Nephron progenitor cell (in vitro differentiated cells): ENCODE measurements around the gene THOP1.

Experiments used
- DNase-seq: peaks from one replicate; pipeline ENCODE4 v3.0.0; 2021
- H3K27ac Mint-ChIP-seq: 2 replicates; pipeline ENCODE4 v1.8.0; 2021; ENCODE audit warnings: mild to moderate bottlenecking, moderate library complexity, mixed read lengths
- H3K27me3 Mint-ChIP-seq: 2 replicates; pipeline ENCODE4 v1.8.0; 2021; ENCODE audit warnings: mild to moderate bottlenecking, low read depth, mixed read lengths; ENCODE audit not compliant: poor library complexity
- H3K36me3 Mint-ChIP-seq: 2 replicates; pipeline ENCODE4 v1.8.0; 2021; ENCODE audit warnings: low read depth, mixed read lengths
- H3K4me1 Mint-ChIP-seq: 2 replicates; pipeline ENCODE4 v1.8.0; 2021; ENCODE audit warnings: mixed read lengths
- H3K4me3 Mint-ChIP-seq: 2 replicates; pipeline ENCODE4 v1.8.0; 2021; ENCODE audit warnings: mild to moderate bottlenecking, moderate library complexity, mixed read lengths
- H3K9me3 Mint-ChIP-seq: 2 replicates; pipeline ENCODE4 v1.8.0; 2021; ENCODE audit warnings: mild to moderate bottlenecking, moderate library complexity, mixed read lengths
- TF ChIP-seq, protein P1 (sequence below): fragments of 200-600 bp; sonication (generic); IDR thresholded peaks from 2 replicates; pipeline ENCODE4 v1.5.0; 2021; ENCODE audit warnings: antibody characterized with exemption

Gene THOP1

DNA sequence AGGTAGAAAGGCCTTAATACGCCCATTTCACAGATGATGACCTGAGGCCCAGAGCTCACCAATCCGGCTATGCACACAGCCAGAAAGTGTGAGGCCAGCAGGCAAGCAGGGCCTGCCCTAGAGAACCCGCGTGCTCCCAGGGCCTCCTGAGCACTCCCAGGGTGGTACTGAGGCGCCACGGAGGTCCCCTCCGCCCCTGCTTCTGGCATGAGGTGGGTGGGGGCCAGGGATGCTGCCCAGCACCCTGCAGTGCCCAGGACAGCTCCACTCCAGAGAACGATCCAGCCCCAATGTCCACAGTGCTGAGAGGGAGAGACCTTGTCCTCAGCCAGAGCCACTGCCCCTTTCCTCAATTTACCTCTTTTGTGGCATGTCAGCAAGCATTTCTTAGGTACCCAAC is 16.1 kb upstream of the THOP1 start:
- H3K27me3 Mint-ChIP-seq: no peaks in the 10 kb centered on the region
- H3K4me3 Mint-ChIP-seq: no peak overlapping the region
- no peak overlapping the region for H3K27ac Mint-ChIP-seq
- H3K4me1 Mint-ChIP-seq: no peaks in the 10 kb centered on the region
- TF ChIP-seq, protein P1, sequence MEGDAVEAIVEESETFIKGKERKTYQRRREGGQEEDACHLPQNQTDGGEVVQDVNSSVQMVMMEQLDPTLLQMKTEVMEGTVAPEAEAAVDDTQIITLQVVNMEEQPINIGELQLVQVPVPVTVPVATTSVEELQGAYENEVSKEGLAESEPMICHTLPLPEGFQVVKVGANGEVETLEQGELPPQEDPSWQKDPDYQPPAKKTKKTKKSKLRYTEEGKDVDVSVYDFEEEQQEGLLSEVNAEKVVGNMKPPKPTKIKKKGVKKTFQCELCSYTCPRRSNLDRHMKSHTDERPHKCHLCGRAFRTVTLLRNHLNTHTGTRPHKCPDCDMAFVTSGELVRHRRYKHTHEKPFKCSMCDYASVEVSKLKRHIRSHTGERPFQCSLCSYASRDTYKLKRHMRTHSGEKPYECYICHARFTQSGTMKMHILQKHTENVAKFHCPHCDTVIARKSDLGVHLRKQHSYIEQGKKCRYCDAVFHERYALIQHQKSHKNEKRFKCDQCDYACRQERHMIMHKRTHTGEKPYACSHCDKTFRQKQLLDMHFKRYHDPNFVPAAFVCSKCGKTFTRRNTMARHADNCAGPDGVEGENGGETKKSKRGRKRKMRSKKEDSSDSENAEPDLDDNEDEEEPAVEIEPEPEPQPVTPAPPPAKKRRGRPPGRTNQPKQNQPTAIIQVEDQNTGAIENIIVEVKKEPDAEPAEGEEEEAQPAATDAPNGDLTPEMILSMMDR: no peak
- no peaks in the 10 kb centered on the region for H3K9me3 Mint-ChIP-seq
- peaks cover 9% of the 10 kb centered on the region for H3K36me3 Mint-ChIP-seq
- no peak for DNase-seq

DNA sequence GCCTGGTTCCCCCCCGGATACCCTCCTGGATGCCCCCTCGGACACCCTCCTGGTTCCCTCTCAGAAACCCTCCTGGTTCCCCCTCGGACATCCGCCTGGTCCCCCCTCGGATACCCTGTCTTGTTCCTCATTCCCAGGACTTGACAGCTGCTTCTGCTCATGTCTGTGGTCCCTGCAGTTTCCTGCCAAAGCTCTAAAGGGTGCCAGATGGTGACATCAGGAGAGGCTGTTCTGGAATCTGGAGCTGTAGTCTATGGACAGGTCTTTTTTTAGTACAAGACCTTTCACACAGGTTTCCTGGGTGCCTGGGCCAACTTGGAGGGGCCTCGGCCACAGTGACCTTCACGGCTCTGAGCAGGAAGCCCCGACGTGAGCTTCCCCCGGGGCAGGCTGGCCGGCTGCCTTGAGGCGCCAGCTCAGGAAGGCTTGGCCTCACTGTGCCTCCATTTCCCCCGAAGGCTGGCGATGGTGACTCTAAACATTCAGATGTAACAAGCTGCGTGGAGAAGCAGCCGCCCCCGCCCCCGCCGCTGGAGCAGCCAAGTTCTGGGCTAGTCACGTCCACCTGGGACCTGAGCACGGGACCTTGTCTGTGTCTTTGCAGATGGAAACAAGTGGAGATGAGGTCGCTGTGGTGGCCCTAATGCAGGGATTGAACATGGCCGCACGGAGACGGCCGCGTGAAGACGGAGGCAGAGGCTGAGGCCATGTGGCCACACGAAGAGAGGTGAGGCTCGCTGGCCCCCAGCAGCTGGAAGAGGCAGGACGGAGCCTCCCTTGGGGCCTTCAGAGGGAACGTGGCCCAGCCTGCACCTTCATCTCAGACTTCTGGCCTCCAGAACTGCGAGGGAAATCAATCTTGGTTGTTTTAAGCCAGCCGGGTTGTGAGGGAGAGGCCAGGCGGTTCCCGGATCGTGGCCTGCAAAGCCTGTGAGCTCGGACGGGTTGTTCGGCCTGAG is 15.0 kb upstream of the THOP1 start:
- TF ChIP-seq, protein P1: no peak
- H3K36me3 Mint-ChIP-seq: peaks cover 13% of the 10 kb centered on the region
- H3K9me3 Mint-ChIP-seq: no peaks in the 10 kb centered on the region
- H3K4me1 Mint-ChIP-seq: peaks cover 3% of the 10 kb centered on the region
- H3K27ac Mint-ChIP-seq: peak overlapping the region; percentile 22
- H3K4me3 Mint-ChIP-seq: no peak overlapping the region
- no peak for DNase-seq
- peaks cover 3% of the 10 kb centered on the region for H3K27me3 Mint-ChIP-seq

- no peak overlapping the region for H3K4me3 Mint-ChIP-seq
- TF ChIP-seq, protein P1: no peak
- H3K9me3 Mint-ChIP-seq: no peaks in the 10 kb centered on the region
- H3K4me1 Mint-ChIP-seq: peaks cover 10% of the 10 kb centered on the region
- peaks cover 25% of the 10 kb centered on the region for H3K36me3 Mint-ChIP-seq
- peak overlapping the region; percentile 77 for H3K27ac Mint-ChIP-seq
- DNase-seq: no peak
- H3K27me3 Mint-ChIP-seq: peaks cover 4% of the 10 kb centered on the region
These were observed 13.3 kb upstream of the THOP1 start for GRCh38 chr19:2771786-2772674.

GRCh38 chr19:2774083-2774679 is 11.1 kb upstream of the THOP1 start:
- Mint-ChIP-seq H3K4me3 (no peak overlapping the region), H3K27me3 (peaks cover 4% of the 10 kb centered on the region), H3K36me3 (peaks cover 37% of the 10 kb centered on the region), H3K9me3 (no peaks in the 10 kb centered on the region), H3K4me1 (peaks cover 10% of the 10 kb centered on the region), H3K27ac (no peak overlapping the region)
- DNase-seq: no peak
- TF ChIP-seq, protein P1: no peak

DNA sequence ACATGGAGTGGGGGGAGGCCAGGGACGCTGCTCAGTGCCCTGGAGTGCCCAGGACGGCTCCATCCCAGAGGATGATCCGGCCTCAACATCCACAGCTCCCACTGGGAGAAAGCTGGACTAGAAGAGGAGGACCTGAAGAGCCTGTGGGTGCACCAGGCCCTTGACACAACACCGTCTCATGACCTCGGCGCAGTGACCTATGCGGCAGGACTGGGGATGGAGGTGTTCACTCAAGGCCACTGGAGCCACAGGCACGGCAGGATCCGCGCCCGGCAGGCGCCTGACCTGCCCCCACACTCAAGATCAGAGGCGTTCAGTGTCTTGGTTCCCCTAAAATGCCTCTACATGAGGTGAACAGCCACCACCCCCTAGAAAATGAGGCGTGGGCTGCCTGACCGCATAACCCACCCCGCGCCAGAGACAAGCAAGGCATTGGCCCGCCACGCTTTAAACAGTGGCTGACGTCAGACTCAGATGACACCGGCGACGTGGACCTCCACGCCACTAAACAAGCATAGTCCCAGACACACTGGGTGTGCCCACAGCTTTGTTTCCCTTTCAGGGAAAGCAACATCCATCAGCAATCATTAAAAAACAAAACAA is 10.2 kb upstream of the THOP1 start:
- H3K27me3 Mint-ChIP-seq: peaks cover 4% of the 10 kb centered on the region
- peak overlapping the region; percentile 94 for H3K27ac Mint-ChIP-seq
- no peak overlapping the region for H3K4me3 Mint-ChIP-seq
- peaks cover 38% of the 10 kb centered on the region for H3K36me3 Mint-ChIP-seq
- H3K4me1 Mint-ChIP-seq: peaks cover 12% of the 10 kb centered on the region
- no peaks in the 10 kb centered on the region for H3K9me3 Mint-ChIP-seq
- TF ChIP-seq, protein P1: no peak
- DNase-seq: no peak
